H9 (cell line): ENCODE measurements around the gene ERCC5. TPM values are rescaled to one million over a fixed set of nuclear protein-coding genes. Genes with fewer than 3 reads are reported as not detected.

ENCODE experiments used
- DNase-seq: peaks from one replicate; pipeline ENCODE4 v3.0.0-alpha.2; 2017
- H2AFZ ChIP-seq: one replicate; pipeline ENCODE4 v1.6.1; 2013; ENCODE audit warnings: mild to moderate bottlenecking, low read length, control low read depth, moderate library complexity
- H2AK5ac ChIP-seq: 2 replicates; pipeline ENCODE4 v1.6.1; 2013; ENCODE audit warnings: low read length, control low read depth, mixed read lengths; ENCODE audit not compliant: insufficient read length
- H2BK120ac ChIP-seq: one replicate; pipeline ENCODE4 v1.6.1; 2013; ENCODE audit warnings: low read depth, mild to moderate bottlenecking, low read length, control low read depth, inconsistent platforms; ENCODE audit not compliant: poor library complexity, severe bottlenecking
- H2BK12ac ChIP-seq: 2 replicates; pipeline ENCODE4 v1.6.1; 2013; ENCODE audit warnings: low read length, control low read depth, mixed read lengths, low read depth; ENCODE audit not compliant: insufficient read length
- H2BK15ac ChIP-seq: 2 replicates; pipeline ENCODE4 v1.6.1; 2013; ENCODE audit warnings: low read depth, low read length, control low read depth
- H2BK20ac ChIP-seq: one replicate; pipeline ENCODE4 v1.6.1; 2013; ENCODE audit warnings: low read depth, mild to moderate bottlenecking, low read length, control low read depth, inconsistent platforms; ENCODE audit not compliant: poor library complexity, severe bottlenecking
- H2BK5ac ChIP-seq: 2 replicates; pipeline ENCODE4 v1.6.1; 2013; ENCODE audit warnings: low read length, control low read depth, mixed read lengths; ENCODE audit not compliant: insufficient read length
- H3K14ac ChIP-seq: 2 replicates; pipeline ENCODE4 v1.6.1; 2013; ENCODE audit warnings: low read length, control low read depth; ENCODE audit not compliant: insufficient read depth
- H3K18ac ChIP-seq: 2 replicates; pipeline ENCODE4 v1.6.1; 2013; ENCODE audit warnings: low read depth, mild to moderate bottlenecking, mixed read lengths, low read length, control low read depth; ENCODE audit not compliant: insufficient read length
- H3K23ac ChIP-seq: 2 replicates; pipeline ENCODE4 v1.6.1; 2013; ENCODE audit warnings: low read length, control low read depth, mixed read lengths, low read depth; ENCODE audit not compliant: insufficient read length
- H3K23me2 ChIP-seq: 2 replicates; pipeline ENCODE4 v1.6.1; 2013; ENCODE audit warnings: low read depth, mild to moderate bottlenecking, mixed read lengths, low read length, control low read depth; ENCODE audit not compliant: insufficient read length, poor library complexity, severe bottlenecking
- H3K27ac ChIP-seq: 2 replicates; pipeline ENCODE4 v1.5.1; 2013; ENCODE audit warnings: low read length, control low read depth, mixed read lengths, low read depth; ENCODE audit not compliant: insufficient read length
- H3K27me3 ChIP-seq: 2 replicates; pipeline ENCODE4 v1.6.1; 2013; ENCODE audit warnings: low read length, control low read depth, inconsistent platforms; ENCODE audit not compliant: insufficient read depth
- H3K4ac ChIP-seq: 2 replicates; pipeline ENCODE4 v1.6.1; 2013; ENCODE audit warnings: low read depth, mild to moderate bottlenecking, control low read depth, inconsistent platforms, low read length, moderate library complexity
- H3K4me1 ChIP-seq: 2 replicates; pipeline ENCODE4 v1.6.1; 2013; ENCODE audit warnings: low read length, control low read depth, inconsistent platforms; ENCODE audit not compliant: insufficient read depth
- H3K4me2 ChIP-seq: 2 replicates; pipeline ENCODE4 v1.6.1; 2013; ENCODE audit warnings: low read length, control low read depth, mixed read lengths; ENCODE audit not compliant: insufficient read length, insufficient read depth
- H3K56ac ChIP-seq: 2 replicates; pipeline ENCODE4 v1.6.1; 2013; ENCODE audit warnings: low read depth, mild to moderate bottlenecking, mixed read lengths, low read length, control low read depth; ENCODE audit not compliant: insufficient read length
- H3K79me1 ChIP-seq: 2 replicates; pipeline ENCODE4 v1.6.1; 2013; ENCODE audit warnings: low read depth, mild to moderate bottlenecking, moderate library complexity, low read length, control low read depth, inconsistent platforms; ENCODE audit not compliant: insufficient read depth, poor library complexity, severe bottlenecking
- H3K79me2 ChIP-seq: 2 replicates; pipeline ENCODE4 v1.6.1; 2013; ENCODE audit warnings: low read length, control low read depth, inconsistent platforms; ENCODE audit not compliant: insufficient read depth
- H3K9ac ChIP-seq: 2 replicates; pipeline ENCODE4 v1.6.1; 2013; ENCODE audit warnings: low read length, control low read depth, mixed read lengths; ENCODE audit not compliant: insufficient read length; ENCODE audit errors: extremely low read depth
- H3K9me3 ChIP-seq: one replicate; pipeline ENCODE4 v1.6.1; 2013; ENCODE audit warnings: low read depth, low read length, inconsistent platforms; ENCODE audit not compliant: control insufficient read depth
- H3T11ph ChIP-seq: one replicate; pipeline ENCODE4 v1.6.1; 2013; ENCODE audit warnings: mild to moderate bottlenecking, low read length, control low read depth, inconsistent platforms
- H4K20me1 ChIP-seq: one replicate; pipeline ENCODE4 v1.6.1; 2013; ENCODE audit not compliant: control insufficient read depth, insufficient read length, insufficient read depth
- H4K5ac ChIP-seq: 2 replicates; pipeline ENCODE4 v1.6.1; 2013; ENCODE audit warnings: low read depth, mild to moderate bottlenecking, mixed read lengths, low read length, control low read depth; ENCODE audit not compliant: insufficient read length
- H4K8ac ChIP-seq: replicated peaks from 2 replicates; pipeline ENCODE4 v1.6.1; 2013; ENCODE audit warnings: low read length, control low read depth, mixed read lengths, low read depth; ENCODE audit not compliant: insufficient read length
- H4K91ac ChIP-seq: 2 replicates; pipeline ENCODE4 v1.6.1; 2013; ENCODE audit warnings: low read depth, mild to moderate bottlenecking, moderate library complexity, mixed read lengths, low read length, control low read depth; ENCODE audit not compliant: insufficient read length
- H3K27ac Mint-ChIP-seq, 3 experiments: 2 replicates in 2 of 3; 3 replicates in 1 of 3; pipeline ENCODE4 v1.8.0; 2020 to 2021; ENCODE audit warnings: mixed read lengths in 3 of 3, mild to moderate bottlenecking in 1 of 3, moderate library complexity in 1 of 3
- H3K27me3 Mint-ChIP-seq: 2 replicates; pipeline ENCODE4 v1.8.0; 2021; ENCODE audit warnings: low read depth, mild to moderate bottlenecking, moderate library complexity, mixed read lengths
- H3K36me3 Mint-ChIP-seq, 3 experiments: 2 replicates in 2 of 3; 3 replicates in 1 of 3; pipeline ENCODE4 v1.8.0; 2020 to 2021; ENCODE audit warnings: low read depth in 3 of 3, mixed read lengths in 3 of 3; ENCODE audit not compliant: insufficient read depth in 1 of 3
- H3K4me1 Mint-ChIP-seq, 2 experiments: 2 replicates each; pipeline ENCODE4 v1.8.0; 2020; ENCODE audit warnings: mixed read lengths in 2 of 2
- H3K4me3 Mint-ChIP-seq, 2 experiments: 2 replicates in 1 of 2; 3 replicates in 1 of 2; pipeline ENCODE4 v1.8.0; 2020 to 2021; ENCODE audit warnings: mild to moderate bottlenecking in 2 of 2, mixed read lengths in 2 of 2, moderate library complexity in 1 of 2
- H3K9me3 Mint-ChIP-seq, 2 experiments: 2 replicates in 1 of 2; 3 replicates in 1 of 2; pipeline ENCODE4 v1.8.0; 2020; ENCODE audit warnings: mild to moderate bottlenecking in 2 of 2, mixed read lengths in 2 of 2, moderate library complexity in 1 of 2
- WGBS: extraction: QIAGEN DNeasy Blood & Tissue Kit; methylation state at CpG from one replicate; pipeline ENCODE4 v1.1.7; 2013; ENCODE audit warnings: missing lambda C conversion rate, low lambda C conversion rate, mixed read lengths; ENCODE audit not compliant: insufficient read length; ENCODE audit errors: extremely low coverage; 5-methylcytosine and 5-hydroxymethylcytosine counted together
- total RNA-seq: library from RNA; stranded (reverse); gene quantifications from 2 replicates; pipeline ENCODE4 v1.2.1, GENCODE V29; 2021
- TF ChIP-seq, protein P1 (sequence below): fragments of 200-600 bp; sonication (generic); conservative IDR thresholded peaks from 3 replicates; pipeline ENCODE4 v1.8.0; 2021; ENCODE audit warnings: antibody characterized with exemption, mild to moderate bottlenecking

The ERCC5 gene
- total RNA-seq, 1 experiment from 2014 or later = 26.8 TPM

DNA sequence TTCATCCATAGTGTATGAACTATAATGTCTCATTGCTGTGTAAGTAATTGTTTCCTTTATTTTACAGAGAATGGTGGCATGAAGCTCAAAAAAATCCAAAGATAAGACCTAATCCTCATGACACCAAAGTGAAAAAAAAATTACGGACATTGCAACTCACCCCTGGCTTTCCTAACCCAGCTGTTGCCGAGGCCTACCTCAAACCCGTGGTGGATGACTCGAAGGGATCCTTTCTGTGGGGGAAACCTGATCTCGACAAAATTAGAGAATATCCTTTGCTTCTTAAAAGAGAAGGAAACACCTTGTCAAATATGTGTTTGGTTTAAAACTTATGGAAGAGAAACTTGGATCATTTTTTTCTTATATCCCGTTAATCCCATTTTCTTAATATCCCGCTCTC lies 26.3 kb downstream of the ERCC5 start:
- no peak overlapping the region for H3K14ac ChIP-seq
- no peaks in the 10 kb centered on the region for H4K20me1 ChIP-seq
- no peaks in the 10 kb centered on the region for H3K27me3 ChIP-seq
- H3K4ac ChIP-seq = no peak overlapping the region
- no peak overlapping the region for H3K4me2 ChIP-seq
- H3T11ph ChIP-seq = no peak overlapping the region
- H3K23ac ChIP-seq = no peak overlapping the region
- H2BK12ac ChIP-seq = no peak overlapping the region
- no peak overlapping the region for H4K5ac ChIP-seq
- no peaks in the 10 kb centered on the region for H3K9me3 ChIP-seq
- Mint-ChIP-seq H3K36me3 (peaks cover 5 to 37% (median 26%) of the 10 kb centered on the region in 3 experiments; a peak in 6 of 7 replicates), H3K27me3 (no peaks in the 10 kb centered on the region), H3K4me3 (no peak overlapping the region), H3K9me3 (no peaks in the 10 kb centered on the region), H3K4me1 (peaks cover 15 to 17% of the 10 kb centered on the region in 2 experiments), H3K27ac (no peak overlapping the region)
- H3K79me1 ChIP-seq = no peaks in the 10 kb centered on the region
- no peak overlapping the region for H2BK20ac ChIP-seq
- no peaks in the 10 kb centered on the region for H3K79me2 ChIP-seq
- no peak for DNase-seq
- H3K23me2 ChIP-seq = no peaks in the 10 kb centered on the region
- H3K4me1 ChIP-seq = no peaks in the 10 kb centered on the region
- no peak overlapping the region for H2BK5ac ChIP-seq
- H2AFZ ChIP-seq = no peak overlapping the region
- no peak overlapping the region for H2AK5ac ChIP-seq
- no peak overlapping the region for H2BK120ac ChIP-seq
- H3K9ac ChIP-seq = no peak overlapping the region
- H3K18ac ChIP-seq = no peak overlapping the region
- no peak overlapping the region for H3K27ac ChIP-seq
- H4K91ac ChIP-seq = no peak overlapping the region
- no peak overlapping the region for H3K56ac ChIP-seq
- WGBS = no CpG with 5 or more reads among the region's 7 CpGs
- no peak overlapping the region for H4K8ac ChIP-seq
- TF ChIP-seq, protein P1, sequence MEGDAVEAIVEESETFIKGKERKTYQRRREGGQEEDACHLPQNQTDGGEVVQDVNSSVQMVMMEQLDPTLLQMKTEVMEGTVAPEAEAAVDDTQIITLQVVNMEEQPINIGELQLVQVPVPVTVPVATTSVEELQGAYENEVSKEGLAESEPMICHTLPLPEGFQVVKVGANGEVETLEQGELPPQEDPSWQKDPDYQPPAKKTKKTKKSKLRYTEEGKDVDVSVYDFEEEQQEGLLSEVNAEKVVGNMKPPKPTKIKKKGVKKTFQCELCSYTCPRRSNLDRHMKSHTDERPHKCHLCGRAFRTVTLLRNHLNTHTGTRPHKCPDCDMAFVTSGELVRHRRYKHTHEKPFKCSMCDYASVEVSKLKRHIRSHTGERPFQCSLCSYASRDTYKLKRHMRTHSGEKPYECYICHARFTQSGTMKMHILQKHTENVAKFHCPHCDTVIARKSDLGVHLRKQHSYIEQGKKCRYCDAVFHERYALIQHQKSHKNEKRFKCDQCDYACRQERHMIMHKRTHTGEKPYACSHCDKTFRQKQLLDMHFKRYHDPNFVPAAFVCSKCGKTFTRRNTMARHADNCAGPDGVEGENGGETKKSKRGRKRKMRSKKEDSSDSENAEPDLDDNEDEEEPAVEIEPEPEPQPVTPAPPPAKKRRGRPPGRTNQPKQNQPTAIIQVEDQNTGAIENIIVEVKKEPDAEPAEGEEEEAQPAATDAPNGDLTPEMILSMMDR = no peak
- H2BK15ac ChIP-seq = no peak overlapping the region
